HG03558 (cell line): Measurements from ENCODE around the gene TGFBR3.

Experiments
- ATAC-seq: cut with Tn5 transposase; IDR thresholded peaks from one replicate; pipeline ENCODE4 v1.9.1; 2021; ENCODE audit warnings: moderate number of reproducible peaks; ENCODE audit not compliant: unreplicated experiment; ENCODE audit errors: extremely low read depth

Gene TGFBR3

DNA sequence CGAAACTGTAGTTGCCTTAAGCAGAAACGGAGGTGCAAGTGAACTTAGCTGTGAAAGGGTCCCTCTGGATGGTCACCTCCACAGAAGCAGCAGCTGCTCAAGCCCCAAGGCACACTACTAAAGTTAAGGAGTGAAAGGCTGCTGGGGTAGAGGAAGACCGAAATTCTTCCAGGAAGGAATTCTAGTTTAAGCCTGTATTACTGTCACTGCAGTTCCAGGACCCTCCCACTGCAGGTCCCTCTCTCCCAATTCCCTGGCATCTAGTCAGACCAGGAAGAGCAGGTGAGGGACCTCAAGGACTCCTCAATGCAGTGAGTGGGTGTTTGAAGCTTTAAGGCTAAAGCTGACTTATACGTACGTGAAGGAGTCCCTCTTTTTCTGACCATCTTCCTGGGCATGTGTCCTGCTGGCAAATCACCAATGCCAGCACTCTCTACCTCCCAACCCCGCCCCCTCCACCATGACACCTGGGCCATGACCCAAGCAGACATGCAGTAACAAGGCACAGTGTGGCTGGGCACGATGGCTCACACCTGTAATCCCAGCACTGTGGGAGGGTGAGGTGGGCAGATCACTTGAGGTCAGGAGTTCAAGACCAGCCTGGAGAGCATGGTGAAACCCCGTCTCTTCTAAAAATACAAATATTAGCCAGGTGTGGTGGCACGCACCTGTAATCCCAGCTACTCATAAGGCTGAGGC lies 57.2 kb downstream of the TGFBR3 start:
- no peak for ATAC-seq

DNA sequence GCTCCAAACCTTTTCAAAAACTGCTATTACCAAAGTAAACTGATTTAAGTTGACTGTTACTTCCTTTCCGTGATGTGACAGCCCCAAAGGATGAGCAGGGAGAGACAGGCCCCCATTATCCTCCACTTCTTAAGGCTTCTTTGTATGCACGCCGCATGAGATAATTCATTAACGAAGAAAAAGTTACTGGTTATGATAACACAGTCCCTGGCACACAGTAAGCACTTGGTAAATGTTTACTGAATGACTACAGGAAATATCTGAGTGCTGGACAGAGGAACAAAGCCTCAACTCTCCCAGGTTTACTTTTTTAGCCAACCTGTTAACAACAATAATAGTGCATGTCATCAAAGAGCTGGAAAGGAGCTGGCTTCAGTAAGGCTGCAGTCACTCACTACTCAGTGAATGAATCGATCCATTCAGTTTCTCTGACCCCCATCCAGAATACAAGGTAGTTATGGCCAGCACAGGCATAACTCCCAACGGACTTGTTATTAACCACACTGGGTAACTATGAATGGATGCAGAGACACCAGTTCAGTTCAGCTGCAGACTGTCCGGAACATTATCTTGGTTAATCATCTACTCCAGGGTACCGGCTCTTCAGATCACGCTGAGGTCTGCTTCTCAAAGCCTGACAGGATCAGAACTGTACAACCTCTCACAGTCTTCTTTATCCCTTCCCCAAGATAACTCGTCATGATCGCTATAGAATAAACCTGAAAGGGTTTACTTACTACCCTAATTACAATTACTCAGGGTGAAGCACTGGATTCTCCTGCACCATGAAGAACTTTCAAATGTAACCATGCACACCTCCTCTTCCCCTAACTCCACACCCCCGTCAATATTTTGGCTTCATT lies 58.3 kb downstream of the TGFBR3 start:
- no peak for ATAC-seq

DNA sequence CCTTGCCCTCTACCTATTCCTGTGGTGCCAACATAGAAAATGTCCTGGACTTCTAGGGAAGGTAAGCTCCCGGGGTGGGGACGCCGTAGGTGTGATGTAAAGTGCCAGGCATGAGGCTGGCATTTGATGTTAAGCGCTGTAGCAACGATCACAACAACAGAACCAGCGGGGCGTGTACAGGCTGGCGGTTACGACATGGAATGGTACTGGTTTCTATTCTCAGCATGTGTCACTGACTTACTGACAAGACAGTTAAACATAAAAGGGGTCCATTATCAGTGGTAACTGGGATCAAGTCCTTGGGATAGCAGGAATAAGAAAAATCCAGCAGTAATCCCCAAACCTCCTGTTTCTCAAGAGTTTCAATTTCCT lies 58.9 kb downstream of the TGFBR3 start:
- ATAC-seq: no peak

DNA sequence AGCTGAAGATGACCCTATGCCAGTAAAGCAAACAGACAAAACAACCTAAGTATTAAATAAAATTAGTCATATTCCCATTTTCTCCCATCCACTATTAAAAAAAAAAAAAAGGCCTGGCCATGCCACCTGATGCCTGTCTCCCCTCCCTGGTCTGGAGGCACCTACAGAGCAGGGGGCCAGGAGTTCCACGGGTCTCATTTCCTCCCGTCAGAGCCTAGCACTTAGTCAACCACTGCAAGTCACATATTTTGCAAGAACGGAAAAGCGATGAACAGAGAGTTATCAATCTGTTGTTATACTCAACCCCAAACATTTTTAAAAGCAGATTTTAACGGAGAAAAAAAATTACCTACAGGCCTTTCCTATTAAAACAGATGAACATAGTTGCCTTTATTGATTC lies 59.3 kb downstream of the TGFBR3 start:
- ATAC-seq: no peak

DNA sequence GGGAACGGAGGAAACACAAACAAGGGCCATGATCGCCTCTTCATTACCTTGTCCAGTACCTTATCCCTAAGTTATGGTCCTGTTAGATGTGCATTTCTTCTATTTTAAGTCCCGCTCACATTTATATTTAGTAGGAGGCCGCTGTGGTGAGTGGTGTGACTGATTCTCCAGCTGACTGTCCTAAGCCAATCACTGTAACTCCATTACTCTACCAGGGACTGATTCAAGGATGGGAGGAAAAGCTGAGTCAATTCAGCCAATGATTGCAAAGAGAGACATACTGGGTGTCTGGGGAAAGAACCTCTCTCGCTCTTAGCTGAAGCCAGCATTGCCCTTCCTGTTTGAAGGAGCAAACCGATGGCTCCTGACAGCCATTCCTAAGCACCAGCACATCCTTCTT lies 59.7 kb downstream of the TGFBR3 start:
- no peak for ATAC-seq

DNA sequence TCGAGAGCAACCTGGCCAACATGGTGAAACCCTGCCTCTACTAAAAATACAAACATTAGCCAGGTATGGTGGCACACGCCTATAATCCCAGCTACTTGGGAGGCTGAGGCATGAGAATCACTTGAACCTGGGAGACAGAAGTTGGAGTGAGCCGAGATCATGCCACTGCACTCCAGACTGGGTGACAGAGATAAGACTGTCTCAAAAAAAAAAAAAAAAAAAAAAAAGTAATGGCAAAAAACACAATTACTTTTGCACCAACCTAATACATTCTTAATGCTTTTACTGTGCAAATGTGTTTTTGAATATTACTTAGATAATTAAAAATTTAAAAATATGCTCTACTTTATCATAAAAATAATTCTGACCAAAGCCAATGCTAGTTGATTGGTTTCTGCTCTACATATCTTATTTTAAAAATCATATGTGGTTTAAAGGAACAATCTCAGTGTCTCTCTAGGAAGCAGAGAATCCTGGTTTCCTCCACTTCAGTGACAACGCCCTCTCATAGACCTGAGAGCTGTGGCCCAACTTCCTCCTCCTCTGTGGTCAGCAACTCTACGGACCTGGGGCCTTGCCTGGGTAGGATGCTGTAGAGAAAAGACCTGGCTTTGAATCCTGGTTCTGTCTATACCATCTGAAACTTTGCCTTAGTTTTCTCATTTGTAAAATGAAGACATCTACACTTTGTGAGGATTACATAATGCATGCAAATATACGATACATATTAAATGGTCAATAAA lies 64.7 kb downstream of the TGFBR3 start:
- ATAC-seq: no peak

DNA sequence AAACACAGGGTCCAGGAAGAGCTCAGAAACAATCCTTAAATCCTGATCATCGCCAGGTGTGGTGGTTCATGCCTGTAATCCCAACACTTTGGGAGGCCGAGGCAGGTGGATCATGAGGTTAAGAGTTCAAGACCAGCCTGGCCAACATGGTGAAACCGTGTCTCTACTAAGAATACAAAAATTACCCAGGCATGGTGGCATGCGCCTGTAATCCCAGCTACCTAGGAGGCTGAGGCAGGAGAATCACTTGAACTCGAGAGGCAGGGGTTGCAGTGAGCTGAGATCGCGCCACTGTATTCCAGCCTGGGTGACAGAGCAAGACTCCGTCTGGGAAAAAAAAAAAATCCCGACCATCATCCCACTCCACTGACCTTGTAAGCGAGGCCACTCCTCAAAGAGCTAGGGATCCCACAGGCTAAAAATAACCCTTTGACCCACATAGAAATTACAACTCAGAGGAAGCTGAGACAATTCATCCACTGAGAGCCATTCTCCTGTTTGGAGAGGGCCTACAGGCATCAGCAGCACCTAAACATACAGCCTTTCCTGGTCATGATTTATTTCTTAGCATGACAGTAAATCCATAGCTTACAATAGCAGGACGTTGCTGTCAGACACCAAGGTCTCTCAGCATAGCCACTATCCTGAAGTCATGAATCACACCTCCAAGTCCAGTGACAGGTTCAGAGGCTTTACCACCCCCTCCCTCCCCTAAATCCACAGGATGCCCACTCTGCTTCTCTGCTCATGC lies 66.7 kb downstream of the TGFBR3 start:
- no peak for ATAC-seq

DNA sequence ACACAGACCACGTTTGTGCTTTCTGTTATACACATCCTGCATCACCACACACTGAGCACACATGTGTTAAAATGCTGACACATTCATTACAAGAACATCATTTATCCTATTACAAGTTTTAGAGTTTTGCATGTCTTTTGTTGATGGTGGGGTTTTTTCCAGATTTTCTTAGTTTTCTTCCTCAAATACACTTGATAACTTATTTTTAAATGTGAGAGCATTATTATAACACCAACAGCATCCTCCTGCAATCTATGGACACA lies 67.3 kb downstream of the TGFBR3 start:
- no peak for ATAC-seq

DNA sequence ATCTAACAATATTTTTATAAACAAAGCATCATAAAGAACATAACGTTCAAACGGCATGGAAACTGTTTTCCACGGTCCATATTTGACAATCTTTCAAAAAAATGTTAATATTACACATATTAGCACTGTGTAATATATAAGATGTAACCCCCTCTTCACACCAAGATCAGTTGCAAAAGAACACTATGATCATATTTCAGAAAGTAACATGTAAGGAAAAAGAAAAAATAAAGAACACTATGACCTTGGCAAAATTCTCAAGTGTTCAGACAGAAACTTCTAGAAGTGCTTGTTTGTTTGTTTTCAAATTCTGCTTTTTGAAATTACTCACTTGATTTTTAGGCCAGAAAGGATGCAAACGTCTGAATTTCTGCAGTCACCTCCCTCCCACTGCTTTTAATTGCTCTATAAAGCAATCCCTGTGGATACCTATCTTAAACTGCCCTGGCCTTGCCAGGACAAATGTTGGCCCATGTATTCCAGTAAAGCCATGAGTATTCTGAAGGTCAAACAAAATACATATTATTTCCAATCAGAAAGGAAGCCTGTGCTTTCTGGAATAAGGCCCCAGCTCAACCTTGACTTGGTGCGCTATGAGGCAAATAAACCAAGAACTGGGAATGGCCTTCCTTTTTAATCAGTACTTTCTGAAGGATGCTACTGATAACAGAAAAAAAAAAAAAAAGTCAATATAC lies 68.6 kb downstream of the TGFBR3 start:
- ATAC-seq: no peak

DNA sequence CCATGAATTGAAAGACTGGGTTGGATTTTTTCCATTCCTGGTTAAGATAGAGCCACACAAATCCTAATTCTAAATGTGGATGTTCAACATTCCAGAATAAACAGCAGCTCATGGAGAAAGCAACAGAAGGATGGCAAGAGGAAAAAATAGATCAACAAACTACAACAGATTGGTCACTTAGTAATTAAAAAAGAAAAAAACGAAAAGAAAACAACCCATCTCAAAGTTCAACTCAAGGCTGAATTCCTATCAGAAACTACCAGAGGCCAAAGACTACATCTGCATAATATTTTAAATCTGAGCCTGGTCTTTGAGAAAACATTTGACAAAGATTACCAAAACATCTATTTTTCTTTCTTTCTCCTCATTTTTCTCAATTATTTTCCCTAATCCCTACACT lies 69.9 kb downstream of the TGFBR3 start:
- no peak for ATAC-seq

DNA sequence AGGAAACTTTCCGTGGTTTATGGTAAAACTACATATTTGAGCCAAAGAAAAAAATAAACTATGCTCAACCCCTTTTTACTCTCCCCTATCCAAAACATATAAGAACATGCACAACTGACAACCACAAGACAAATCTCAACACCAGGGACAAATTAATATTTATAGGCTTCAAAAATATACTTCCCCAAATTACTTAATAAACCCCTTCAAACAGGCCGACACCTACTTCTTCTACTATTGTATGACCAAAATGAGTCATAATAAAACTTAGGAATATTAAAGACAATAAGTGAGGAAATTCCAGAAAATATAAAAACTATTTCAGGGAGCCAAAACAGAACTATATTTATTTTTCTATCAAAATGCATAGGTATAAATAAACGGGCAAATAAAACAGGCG lies 71.5 kb downstream of the TGFBR3 start:
- ATAC-seq: no peak

DNA sequence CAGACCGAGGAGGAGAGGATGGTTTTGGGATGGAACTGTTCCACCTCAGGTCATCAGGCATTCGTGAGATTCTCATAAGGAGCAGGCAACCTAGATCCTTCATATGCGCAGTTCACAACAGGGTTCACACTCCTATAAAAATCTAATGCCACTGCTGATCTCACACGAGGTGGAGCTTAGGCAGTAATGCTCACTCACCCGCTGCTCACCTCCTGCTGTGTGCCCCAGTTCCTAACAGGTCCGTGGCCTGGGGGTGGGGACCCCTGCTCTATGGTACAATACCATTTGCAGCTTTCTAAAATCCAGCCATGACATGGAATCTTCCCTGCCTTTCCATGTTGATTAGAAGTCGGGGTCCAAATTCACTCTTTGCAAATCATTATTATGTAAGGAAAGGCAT lies 72.1 kb downstream of the TGFBR3 start:
- no peak for ATAC-seq

DNA sequence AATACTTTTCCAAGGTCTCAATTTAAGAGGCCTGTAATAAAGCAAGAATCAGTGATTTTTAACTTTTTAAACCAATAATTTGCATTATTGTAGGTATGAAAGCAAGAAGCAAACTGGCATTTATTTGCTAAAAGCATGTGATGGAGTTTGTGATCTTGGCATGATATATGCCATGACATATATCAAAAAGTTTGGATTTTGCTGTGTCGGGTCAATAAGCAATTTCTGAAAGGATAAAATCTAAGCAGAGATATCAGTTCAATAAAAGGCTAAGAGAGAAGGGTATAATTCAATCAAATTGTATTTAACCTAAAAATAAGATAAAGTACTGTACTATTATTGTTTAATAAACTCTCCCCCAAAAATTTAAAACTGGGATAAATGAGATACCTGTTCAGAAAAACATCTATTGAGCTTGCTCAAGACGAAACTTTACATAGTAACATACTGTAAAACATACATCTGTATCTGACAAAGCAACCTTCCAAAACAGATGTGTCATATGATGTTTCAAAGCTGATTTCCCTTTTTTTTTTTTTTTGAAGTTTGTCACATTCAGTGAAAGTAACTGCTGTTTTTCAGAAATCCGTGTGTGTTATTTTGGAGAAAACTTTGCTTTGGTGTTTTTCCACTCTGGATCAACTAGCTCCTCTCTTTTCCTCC lies 74.5 kb downstream of the TGFBR3 start:
- ATAC-seq: no peak

DNA sequence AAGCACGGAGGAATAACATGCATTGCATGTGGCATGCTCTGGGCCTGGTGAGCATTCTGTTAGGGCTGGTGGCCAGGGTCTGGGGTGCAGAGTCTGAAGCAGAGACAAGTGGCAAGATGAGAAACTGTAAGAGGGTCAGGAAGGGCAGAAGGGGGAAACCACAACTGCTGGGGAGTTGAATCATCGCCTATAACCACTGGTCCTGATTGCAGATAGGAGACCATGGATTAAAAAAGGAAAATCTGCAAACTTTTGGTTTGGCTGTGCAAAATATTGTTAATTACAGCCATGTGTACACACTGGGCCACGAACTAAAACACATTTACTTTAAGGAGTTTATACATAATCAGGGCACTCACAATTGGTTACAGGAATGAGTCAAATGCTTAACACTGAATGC lies 76.6 kb downstream of the TGFBR3 start:
- ATAC-seq: no peak

DNA sequence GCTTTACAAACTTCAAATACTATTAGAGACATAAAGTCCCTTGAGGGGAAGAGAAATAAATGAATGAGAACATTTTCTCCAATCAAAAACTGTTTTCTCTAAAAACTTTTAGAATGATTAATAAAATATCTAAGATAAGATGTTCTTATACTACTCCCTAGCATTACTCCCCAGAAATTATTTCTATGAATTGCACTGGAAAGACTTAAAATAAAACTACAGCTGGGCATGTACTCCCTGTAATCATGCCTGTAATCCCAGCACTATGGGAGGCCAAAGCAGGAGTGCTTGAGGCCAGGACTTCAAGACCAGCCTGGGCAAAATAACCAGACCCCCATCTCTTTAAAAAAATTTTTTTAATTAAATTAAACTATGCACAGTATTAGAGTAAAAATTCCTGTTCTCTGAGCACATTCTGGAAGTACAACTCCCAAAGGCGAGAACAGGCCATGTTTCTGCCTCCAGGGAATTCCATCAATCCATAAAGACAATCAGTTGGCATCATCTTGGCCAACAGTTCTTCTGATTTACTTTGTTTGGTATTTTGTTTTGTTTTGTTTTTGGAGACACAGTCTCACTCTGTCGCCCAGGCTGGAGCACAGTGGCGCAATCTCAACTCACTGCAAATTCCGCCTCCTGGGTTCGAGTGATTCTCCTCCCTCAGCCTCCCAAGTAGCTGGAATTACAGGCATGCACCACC lies 77.9 kb downstream of the TGFBR3 start:
- ATAC-seq: no peak

DNA sequence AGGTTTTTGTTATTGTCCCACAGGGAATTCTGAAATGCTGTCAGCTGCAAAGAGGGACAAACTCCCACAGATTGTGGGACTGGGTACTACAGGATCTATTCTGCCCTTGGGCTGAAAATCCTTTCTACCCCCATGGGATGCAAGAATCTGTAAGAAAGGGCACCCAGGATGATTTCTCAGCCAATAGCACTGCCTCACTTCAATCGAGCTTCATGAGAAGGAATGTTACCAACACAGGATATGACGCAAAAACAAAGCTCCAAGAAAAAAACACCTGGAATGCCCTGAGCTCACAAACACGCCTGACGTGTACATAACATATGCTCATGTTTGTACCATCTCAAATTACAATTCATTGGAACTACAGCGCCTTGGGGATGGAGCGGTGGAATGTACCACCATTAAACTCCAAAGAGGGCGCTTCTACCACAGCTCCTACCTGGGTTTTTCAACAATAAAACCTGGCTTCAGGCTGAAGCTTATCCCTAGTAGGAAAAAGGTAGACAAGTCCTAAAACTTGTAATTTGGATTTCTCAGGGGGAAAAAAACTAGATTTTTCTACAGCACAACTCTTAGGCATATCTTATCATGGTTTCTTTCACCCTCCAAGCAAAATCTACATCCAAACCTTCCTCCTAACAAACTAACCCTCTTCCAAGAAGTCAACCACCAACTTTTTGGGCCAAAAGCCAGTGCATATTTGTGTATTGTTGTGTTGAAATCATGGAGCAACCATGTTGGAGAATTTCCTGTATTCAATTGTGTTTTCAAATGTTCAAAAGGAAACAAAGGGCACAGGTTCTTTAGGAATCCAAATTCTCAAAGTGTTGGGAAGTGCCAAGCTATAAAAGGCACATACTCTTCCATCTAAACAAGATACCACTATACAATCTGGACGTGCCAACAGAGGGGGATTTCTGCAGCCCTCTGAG lies 78.9 kb downstream of the TGFBR3 start:
- no peak for ATAC-seq

DNA sequence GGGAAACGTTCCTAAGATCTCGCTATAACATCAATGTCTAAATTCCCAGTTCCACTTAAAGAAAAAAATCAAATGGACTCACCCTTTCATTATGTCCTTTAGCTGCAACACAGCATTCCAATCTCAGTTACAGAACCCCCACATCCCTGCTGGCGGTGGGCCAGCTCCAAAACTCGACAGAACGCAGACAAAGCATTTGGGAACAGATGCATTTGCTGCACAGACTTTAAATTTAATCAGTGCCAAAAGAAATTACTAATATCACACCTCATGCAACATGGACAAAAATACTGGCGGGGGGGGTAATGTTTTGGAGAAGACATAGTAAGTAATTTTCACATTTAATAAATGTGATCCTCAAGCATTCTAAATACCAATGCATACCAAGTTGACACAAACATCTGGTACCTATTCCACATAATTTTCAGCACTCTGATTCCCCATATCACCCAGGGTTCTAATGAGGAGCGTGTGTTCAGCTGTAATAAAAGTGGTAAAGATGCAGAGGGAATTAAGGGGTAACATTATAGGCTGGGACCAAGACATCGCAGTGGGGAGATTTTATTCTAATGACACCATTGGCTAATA lies 79.7 kb downstream of the TGFBR3 start:
- ATAC-seq: no peak
